HG02571 (cell line): ENCODE data around the gene DPP3.

ENCODE experiments used
- ATAC-seq: cut with Tn5 transposase; IDR thresholded peaks from one replicate; pipeline ENCODE4 v1.9.1; 2021; ENCODE audit warnings: mild to moderate bottlenecking, moderate library complexity; ENCODE audit not compliant: unreplicated experiment

DPP3 gene

GRCh38 chr11:66464916-66465315 is 15.3 kb upstream of the DPP3 start:
- no peak for ATAC-seq

GRCh38 chr11:66465373-66466224 is 14.6 kb upstream of the DPP3 start:
- ATAC-seq, result no peak

GRCh38 chr11:66466225-66467033 is 13.8 kb upstream of the DPP3 start, which contains the start of gene PELI3:
TSS of gene PELI3 (plus strand) at chr11:66466905. CDS start at chr11:66468129, 1,224 bp downstream.
- ATAC-seq, result peak; percentile 80

GRCh38 chr11:66467034-66467659 is 13.1 kb upstream of the DPP3 start:
- ATAC-seq, result peak; percentile 18

- ATAC-seq, result no peak
Measured at GRCh38 chr11:66467756-66468155, 12.5 kb upstream of the DPP3 start.

- no peak for ATAC-seq
Measured at GRCh38 chr11:66468691-66469090, 11.5 kb upstream of the DPP3 start.

GRCh38 chr11:66469441-66469840 is 10.8 kb upstream of the DPP3 start:
- no peak for ATAC-seq

- ATAC-seq, result no peak
Measured at GRCh38 chr11:66470015-66470414, 10.2 kb upstream of the DPP3 start.

- ATAC-seq, result no peak
Measured at GRCh38 chr11:66471142-66471541, 9.1 kb upstream of the DPP3 start.

- ATAC-seq, result no peak
Measured at GRCh38 chr11:66472054-66472453, 8.2 kb upstream of the DPP3 start.

GRCh38 chr11:66473167-66473566 is 7.1 kb upstream of the DPP3 start:
- ATAC-seq, result no peak

- no peak for ATAC-seq
Measured at GRCh38 chr11:66473608-66474515, 6.4 kb upstream of the DPP3 start.

GRCh38 chr11:66475349-66476172 is 4.7 kb upstream of the DPP3 start:
- ATAC-seq, result no peak

GRCh38 chr11:66476173-66476840 is 3.9 kb upstream of the DPP3 start:
- ATAC-seq, result no peak

GRCh38 chr11:66476841-66477251 is 3.4 kb upstream of the DPP3 start:
- no peak for ATAC-seq

GRCh38 chr11:66477263-66478201 is 2.7 kb upstream of the DPP3 start:
- ATAC-seq, result no peak

- ATAC-seq, result no peak
Measured at GRCh38 chr11:66478729-66479393, 1.4 kb upstream of the DPP3 start.
